DMS 273 (cell line): ENCODE results near the gene ZNF831.
A peak's percentile ranks its signal among the peaks of the same experiment; 100 is the strongest.

Source experiments
- DNase-seq: peaks from one replicate; lab custom pipeline; 2025; ENCODE audit not compliant: unreplicated experiment; lab: John Stamatoyannopoulos, UW

The ZNF831 gene

DNA sequence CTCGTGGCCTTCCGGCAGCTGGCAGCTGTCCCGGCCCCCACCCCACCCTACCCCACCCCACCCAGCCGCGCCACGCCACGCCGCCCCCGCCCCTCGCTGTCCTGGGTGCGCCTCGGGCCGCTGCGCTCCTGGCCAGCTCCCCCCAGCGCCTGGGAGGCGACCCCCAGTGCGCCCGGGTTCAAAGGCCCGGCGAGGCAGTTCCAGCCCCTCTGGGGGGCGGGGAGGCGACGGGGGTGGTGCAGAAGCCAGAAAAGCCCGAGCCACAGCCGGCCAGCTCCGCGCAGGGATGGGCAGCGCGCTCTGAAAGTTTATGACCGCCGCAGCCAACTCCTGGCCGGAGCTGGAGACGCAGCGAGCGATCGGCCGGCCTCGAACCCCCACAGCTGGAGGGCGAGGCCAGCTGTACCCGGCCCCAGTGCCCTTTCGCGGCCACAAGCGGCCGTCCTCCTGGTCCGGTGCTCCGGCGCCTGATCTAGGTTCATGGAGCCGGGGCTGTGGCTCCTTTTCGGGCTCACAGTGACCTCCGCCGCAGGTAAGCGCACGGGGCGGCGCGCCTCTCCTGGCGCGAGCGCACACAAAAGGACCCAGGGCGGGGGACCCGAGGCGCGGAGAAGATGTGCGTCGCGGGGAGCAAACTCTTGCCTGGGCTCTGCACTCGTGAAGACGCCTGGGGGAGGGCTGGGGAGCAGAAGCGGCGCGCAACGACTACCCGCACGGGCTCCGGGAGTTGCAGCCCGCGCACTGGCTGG, 136.9 kb downstream of the ZNF831 start, which contains the start of gene EDN3:
TSS of gene EDN3 (plus strand) at position 279 of the 749 bp plus-strand sequence. CDS start at position 481, 202 bp downstream.
- DNase-seq = peak; percentile 35

DNA sequence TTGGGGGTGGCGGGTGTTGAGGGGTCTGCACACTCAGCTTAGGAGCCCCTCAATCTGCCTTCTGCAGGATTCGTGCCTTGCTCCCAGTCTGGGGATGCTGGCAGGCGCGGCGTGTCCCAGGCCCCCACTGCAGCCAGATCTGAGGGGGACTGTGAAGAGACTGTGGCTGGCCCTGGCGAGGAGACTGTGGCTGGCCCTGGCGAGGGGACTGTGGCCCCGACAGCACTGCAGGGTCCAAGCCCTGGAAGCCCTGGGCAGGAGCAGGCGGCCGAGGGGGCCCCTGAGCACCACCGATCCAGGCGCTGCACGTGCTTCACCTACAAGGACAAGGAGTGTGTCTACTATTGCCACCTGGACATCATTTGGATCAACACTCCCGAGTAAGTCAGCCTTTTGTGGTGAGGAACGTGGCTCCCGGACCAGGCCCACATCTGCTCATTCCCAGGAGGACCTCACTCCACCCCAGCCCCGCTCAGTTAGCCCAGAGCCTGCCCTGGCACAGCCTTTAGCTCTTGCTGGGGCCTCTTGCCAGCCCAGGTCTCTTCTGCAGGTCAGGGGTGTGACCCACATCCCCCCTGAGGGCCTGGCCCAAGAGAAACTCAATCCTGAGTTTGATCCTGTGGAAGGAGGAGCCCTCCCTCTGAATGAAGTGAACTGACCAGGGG, 137.9 kb downstream of the ZNF831 start:
- DNase-seq = no peak

DNA sequence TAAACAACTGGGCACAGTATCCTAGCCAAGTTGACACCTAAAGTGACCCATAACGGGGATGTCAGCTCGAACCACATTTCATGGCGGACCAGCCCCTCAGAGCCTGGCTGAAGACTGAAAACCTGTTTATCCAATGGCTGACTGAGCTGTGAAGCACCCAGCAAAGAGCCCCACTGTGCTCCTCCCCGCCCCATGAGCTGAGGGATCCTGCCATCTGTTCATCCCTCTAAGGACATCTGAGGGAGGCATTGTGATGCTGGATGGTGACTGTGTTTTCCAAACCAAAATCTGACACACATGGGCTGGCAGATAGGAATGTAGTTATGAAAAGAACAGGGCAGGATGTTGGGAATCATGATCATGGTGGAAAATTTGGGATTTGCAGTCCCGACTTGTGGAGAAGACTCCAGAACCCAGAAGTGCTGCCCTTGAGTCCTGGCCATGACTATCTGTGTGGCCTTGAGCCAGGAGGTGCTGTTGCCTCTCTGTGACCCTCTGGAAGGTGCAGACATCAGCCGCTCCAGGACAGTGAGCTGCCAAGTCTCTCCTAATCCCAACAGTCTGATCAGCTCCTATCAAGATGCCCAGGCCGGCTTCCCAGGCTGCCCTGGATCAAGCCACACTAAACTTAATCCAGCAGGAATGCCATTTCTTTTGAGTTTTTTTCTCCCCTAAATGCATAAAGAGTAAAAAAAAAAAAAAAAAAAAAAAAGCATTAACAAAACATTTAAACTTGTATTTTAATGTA, 142.5 kb downstream of the ZNF831 start:
- DNase-seq = peak; percentile 74

GRCh38 chr20:59307270-59307669, 143.6 kb downstream of the ZNF831 start:
- DNase-seq = peak; percentile 12
